HFFc6 (cell line): ENCODE data around the gene TUBB4B. TPM values are rescaled to one million over a fixed set of nuclear protein-coding genes. Genes with fewer than 3 reads are reported as not detected.
"Not testable (repeated sequence)": the region's sequence is repeated elsewhere in the genome, so short reads cannot be mapped to it uniquely, and the experiment has no call there.

Experiments
- DNase-seq: peaks from one replicate; pipeline ENCODE4 v3.0.0-alpha.2; 2018
- H3K27ac Mint-ChIP-seq: 2 replicates; pipeline ENCODE4 v1.8.0; 2020; ENCODE audit warnings: mild to moderate bottlenecking, mixed read lengths
- H3K27me3 Mint-ChIP-seq: 2 replicates; pipeline ENCODE4 v1.8.0; 2021; ENCODE audit warnings: mild to moderate bottlenecking, moderate library complexity, mixed read lengths; ENCODE audit not compliant: insufficient read depth
- H3K36me3 Mint-ChIP-seq: 2 replicates; pipeline ENCODE4 v1.8.0; 2021; ENCODE audit warnings: low read depth, mixed read lengths
- H3K4me1 Mint-ChIP-seq: 2 replicates; pipeline ENCODE4 v1.8.0; 2020; ENCODE audit warnings: low read depth, mixed read lengths
- H3K4me3 Mint-ChIP-seq: 2 replicates; pipeline ENCODE4 v1.8.0; 2020; ENCODE audit warnings: mild to moderate bottlenecking, moderate library complexity, mixed read lengths
- H3K9me3 Mint-ChIP-seq: 2 replicates; pipeline ENCODE4 v1.8.0; 2020; ENCODE audit warnings: mild to moderate bottlenecking, mixed read lengths
- total RNA-seq, 6 experiments: library from RNA; stranded (reverse); fragmentation: NEBNext Ultra II Directional; extraction: Animal tissue kit (Norgen Biotek cat#: 25700); gene quantifications; 2 replicates in 1 of 6; 3 replicates in 5 of 6; pipeline ENCODE4 v1.2.3, GENCODE V29; 2021
- TF ChIP-seq, protein P1 (sequence below): fragments of 200-600 bp; sonication (generic); IDR thresholded peaks from 2 replicates; pipeline ENCODE4 v1.5.0; 2021; ENCODE audit warnings: antibody characterized with exemption, mild to moderate bottlenecking

TUBB4B gene
- total RNA-seq, 6 experiments from 2014 or later, result 415 to 760 (median 681) TPM

DNA sequence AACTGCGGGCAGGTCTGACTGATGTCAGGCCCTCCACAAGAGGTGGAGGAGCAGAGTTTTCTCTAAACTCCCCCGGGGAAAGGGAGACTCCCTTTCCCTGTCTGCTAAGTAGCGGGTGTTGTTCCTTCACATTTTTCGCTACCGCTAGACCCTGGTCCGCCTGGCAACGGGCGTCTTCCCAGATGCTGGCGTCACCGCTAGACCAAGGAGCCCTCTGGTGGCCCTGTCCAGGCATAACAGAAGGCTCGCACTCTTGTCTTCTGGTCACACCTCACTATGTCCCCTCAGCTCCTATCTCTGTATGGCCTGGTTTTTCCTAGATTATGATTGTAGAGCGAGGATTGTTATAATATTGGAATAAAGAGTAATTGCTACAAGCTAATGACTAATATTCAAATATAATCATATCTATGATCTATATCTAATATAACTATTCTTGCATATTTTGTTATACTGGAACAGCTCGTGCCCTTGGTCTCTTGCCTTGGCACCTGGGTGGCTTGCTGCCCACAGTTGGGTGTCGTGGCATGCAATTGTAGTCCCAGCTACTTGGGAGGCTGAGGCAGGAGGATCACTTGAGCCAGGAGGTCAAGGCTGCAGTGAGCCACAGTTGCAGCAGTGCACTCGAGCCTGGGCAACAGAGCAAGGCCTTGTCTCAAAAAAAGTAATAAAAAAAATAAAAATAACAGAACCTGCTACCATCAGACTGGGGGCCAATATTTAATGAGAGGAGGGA lies 21.3 kb downstream of the TUBB4B start:
- H3K4me1 Mint-ChIP-seq, H3K9me3 Mint-ChIP-seq, H3K27ac Mint-ChIP-seq, H3K27me3 Mint-ChIP-seq, H3K36me3 Mint-ChIP-seq, H3K4me3 Mint-ChIP-seq: not testable (repeated sequence)
- peak; percentile 40 for DNase-seq
- TF ChIP-seq, protein P1, sequence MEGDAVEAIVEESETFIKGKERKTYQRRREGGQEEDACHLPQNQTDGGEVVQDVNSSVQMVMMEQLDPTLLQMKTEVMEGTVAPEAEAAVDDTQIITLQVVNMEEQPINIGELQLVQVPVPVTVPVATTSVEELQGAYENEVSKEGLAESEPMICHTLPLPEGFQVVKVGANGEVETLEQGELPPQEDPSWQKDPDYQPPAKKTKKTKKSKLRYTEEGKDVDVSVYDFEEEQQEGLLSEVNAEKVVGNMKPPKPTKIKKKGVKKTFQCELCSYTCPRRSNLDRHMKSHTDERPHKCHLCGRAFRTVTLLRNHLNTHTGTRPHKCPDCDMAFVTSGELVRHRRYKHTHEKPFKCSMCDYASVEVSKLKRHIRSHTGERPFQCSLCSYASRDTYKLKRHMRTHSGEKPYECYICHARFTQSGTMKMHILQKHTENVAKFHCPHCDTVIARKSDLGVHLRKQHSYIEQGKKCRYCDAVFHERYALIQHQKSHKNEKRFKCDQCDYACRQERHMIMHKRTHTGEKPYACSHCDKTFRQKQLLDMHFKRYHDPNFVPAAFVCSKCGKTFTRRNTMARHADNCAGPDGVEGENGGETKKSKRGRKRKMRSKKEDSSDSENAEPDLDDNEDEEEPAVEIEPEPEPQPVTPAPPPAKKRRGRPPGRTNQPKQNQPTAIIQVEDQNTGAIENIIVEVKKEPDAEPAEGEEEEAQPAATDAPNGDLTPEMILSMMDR, result peak; percentile 70

GRCh38 chr9:137262909-137263285 lies 21.8 kb downstream of the TUBB4B start:
- Mint-ChIP-seq H3K36me3 (peaks cover 6% of the 10 kb centered on the region; the same call in 1 of the 2 replicates), H3K27me3 (no peaks in the 10 kb centered on the region), H3K27ac (no peak overlapping the region), H3K4me1 (peaks cover 10% of the 10 kb centered on the region), H3K9me3 (no peaks in the 10 kb centered on the region), H3K4me3 (no peak overlapping the region)
- no peak for DNase-seq
- TF ChIP-seq, protein P1, result no peak

GRCh38 chr9:137263506-137263905 lies 22.4 kb downstream of the TUBB4B start:
- Mint-ChIP-seq H3K27ac (no peak overlapping the region), H3K4me3 (no peak overlapping the region), H3K9me3 (no peaks in the 10 kb centered on the region), H3K36me3 (peaks cover 10% of the 10 kb centered on the region), H3K4me1 (peaks cover 16% of the 10 kb centered on the region), H3K27me3 (no peaks in the 10 kb centered on the region; the same call in 1 of the 2 replicates)
- no peak for DNase-seq
- TF ChIP-seq, protein P1, result no peak

DNA sequence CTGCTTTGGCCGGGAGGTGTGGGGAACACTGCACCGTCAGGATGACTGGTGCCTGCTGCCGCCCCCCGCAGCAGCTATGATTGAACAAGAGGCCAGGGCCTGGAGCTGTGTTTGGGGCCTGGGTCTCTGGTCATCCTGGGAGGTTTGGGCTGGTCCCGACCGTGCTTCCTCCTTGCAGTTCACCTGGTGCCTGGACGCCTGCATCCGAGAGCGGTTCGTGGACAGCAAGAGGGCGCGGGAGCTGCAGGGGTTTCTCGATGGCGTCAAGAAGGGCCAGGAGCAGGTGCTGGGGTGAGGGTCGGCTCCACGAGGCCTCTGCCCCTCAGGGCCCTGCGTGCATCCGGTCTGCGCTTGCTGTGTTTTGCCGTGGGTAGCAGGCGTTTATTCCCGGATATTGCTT lies 23.0 kb downstream of the TUBB4B start:
- Mint-ChIP-seq H3K9me3 (no peaks in the 10 kb centered on the region), H3K36me3 (peaks cover 16% of the 10 kb centered on the region), H3K27ac (no peak overlapping the region), H3K4me3 (no peak overlapping the region), H3K27me3 (peaks cover under 1% of the 10 kb centered on the region), H3K4me1 (peaks cover 22% of the 10 kb centered on the region)
- TF ChIP-seq, protein P1, result no peak
- no peak for DNase-seq

GRCh38 chr9:137265496-137266161 lies 24.5 kb downstream of the TUBB4B start:
- Mint-ChIP-seq H3K9me3 (no peaks in the 10 kb centered on the region), H3K27me3 (peaks cover 2% of the 10 kb centered on the region), H3K27ac (no peak overlapping the region), H3K36me3 (peaks cover 26% of the 10 kb centered on the region), H3K4me3 (no peak overlapping the region), H3K4me1 (peaks cover 30% of the 10 kb centered on the region)
- DNase-seq, result no peak
- TF ChIP-seq, protein P1, result no peak
